Gastrocnemius medialis (tissue), 4 donors: Measurements from ENCODE around the gene DPH5. TPM values are rescaled to one million over a fixed set of nuclear protein-coding genes. Genes with fewer than 3 reads are reported as not detected.

Experiments
- ATAC-seq, 2 donors: fragments of 150-250 bp; one replicate each; pipeline ENCODE4 v1.9.1; 2016
- DNase-seq, 2 donors: peaks; one replicate each; pipeline ENCODE4 v3.0.0-alpha.2; 2019
- H3K27ac ChIP-seq, 4 donors: fragments of 200-600 bp; sonication (generic); 1 replicate in 1 of 4; 2 replicates in 3 of 4; pipeline ENCODE4 v1.5.1; 2016 to 2018; ENCODE audit warnings: mild to moderate bottlenecking in 2 of 4, moderate library complexity in 1 of 4
- H3K27me3 ChIP-seq, 3 donors: fragments of 200-600 bp; sonication (generic) in 2 of 3; 1 replicate in 1 of 3; 2 replicates in 2 of 3; pipeline versions ENCODE4 v1.5.1 to v1.6.0; 2016 to 2019; ENCODE audit warnings: mild to moderate bottlenecking in 1 of 3, moderate library complexity in 1 of 3
- H3K36me3 ChIP-seq, 2 donors: fragments of 200-600 bp; sonication (generic) in 1 of 2; one replicate each; pipeline ENCODE4 v1.5.1; 2017 to 2018
- H3K4me1 ChIP-seq, 2 donors: fragments of 200-600 bp; sonication (generic) in 1 of 2; one replicate each; pipeline ENCODE4 v1.5.1; 2016 to 2017; ENCODE audit warnings: mild to moderate bottlenecking in 2 of 2
- H3K4me3 ChIP-seq, 4 donors: fragments of 200-600 bp; sonication (generic) in 3 of 4; 1 replicate in 1 of 4; 2 replicates in 3 of 4; pipeline ENCODE4 v1.5.1; 2016 to 2019; ENCODE audit warnings: mild to moderate bottlenecking in 2 of 4
- H3K9me3 ChIP-seq, 3 donors: fragments of 200-600 bp; sonication (generic) in 2 of 3; 1 replicate in 1 of 3; 2 replicates in 2 of 3; pipeline ENCODE4 v1.5.1; 2016 to 2019
- CTCF ChIP-seq, 5 experiments: fragments of 450-650 bp in 3 of 5; fragments of 200-600 bp in 2 of 5; sonication (generic) in 2 of 5; IDR thresholded peaks in 4 of 5; conservative IDR thresholded peaks in 1 of 5; 1 replicate in 4 of 5; 2 replicates in 1 of 5; pipeline ENCODE4 v1.5.1; 2016 to 2019; ENCODE audit warnings: antibody characterized with exemption in 5 of 5, mild to moderate bottlenecking in 3 of 5, moderate library complexity in 3 of 5
- POLR2A ChIP-seq, 2 donors: fragments of 450-650 bp; IDR thresholded peaks; one replicate each; pipeline ENCODE4 v1.6.1; 2017; ENCODE audit warnings: antibody characterized with exemption in 2 of 2, mild to moderate bottlenecking in 2 of 2, moderate library complexity in 2 of 2
- in situ Hi-C, 4 donors: fragments of 200-750 bp; cut with MboI; loops; one replicate each; pipeline versions ENCODE4 v1.15.0 to v1.8.0; 2017; ENCODE audit warnings: low sequenced_read_pairs in 4 of 4
- intact Hi-C: fragments of 100-400 bp; cut with DNase I; formaldehyde crosslinking; loops from one replicate; pipeline ENCODE4 v1.15.1; 2023; ENCODE audit warnings: low total_unique reads
- total RNA-seq, 4 donors: library from RNA; depleted of rRNA; stranded (reverse); fragments of >200 nt; gene quantifications; one replicate each; pipeline versions ENCODE4 v1.1.0 to v1.2.3, GENCODE V29; 2016

DPH5 gene
- total RNA-seq, 4 donors from 2014 or later = 9.4 to 30.0 (median 22.2) TPM

GRCh38 chr1:101044749-101045148, 19.2 kb upstream of the DPH5 start:
- no peaks in the 10 kb centered on the region for H3K9me3 ChIP-seq
- H3K4me1 ChIP-seq = no peaks in the 10 kb centered on the region
- TF ChIP-seq CTCF (IDR thresholded peaks at IDR 0.05 in 4 of 5, conservative IDR thresholded peaks at IDR 0.05 in 1 of 5) = no peak
- ATAC-seq (no peak), DNase-seq (no peak)
- no peaks in the 10 kb centered on the region for H3K27me3 ChIP-seq
- in situ Hi-C loops (no loop called here), intact Hi-C loops (no loop called here)
- no peak overlapping the region for H3K4me3 ChIP-seq
- H3K36me3 ChIP-seq = no peaks in the 10 kb centered on the region
- no peak overlapping the region for H3K27ac ChIP-seq

GRCh38 chr1:101044259-101044658, 18.7 kb upstream of the DPH5 start:
- TF ChIP-seq CTCF (IDR thresholded peaks at IDR 0.05 in 4 of 5, conservative IDR thresholded peaks at IDR 0.05 in 1 of 5) = no peak
- no peak for TF ChIP-seq POLR2A (IDR thresholded peaks at IDR 0.05)
- no peak for ATAC-seq
- no peaks in the 10 kb centered on the region for H3K4me1 ChIP-seq
- H3K27ac ChIP-seq = no peak overlapping the region
- in situ Hi-C loops (no loop called here), intact Hi-C loops (no loop called here)
- H3K36me3 ChIP-seq = no peaks in the 10 kb centered on the region
- no peaks in the 10 kb centered on the region for H3K27me3 ChIP-seq
- H3K4me3 ChIP-seq = no peak overlapping the region
- no peak for DNase-seq
- H3K9me3 ChIP-seq = no peaks in the 10 kb centered on the region

GRCh38 chr1:101043776-101044175, 18.2 kb upstream of the DPH5 start:
- ATAC-seq (no peak), DNase-seq (no peak)
- Histone ChIP-seq H3K4me1 (no peaks in the 10 kb centered on the region), H3K4me3 (no peak overlapping the region), H3K27ac (no peak overlapping the region), H3K9me3 (no peaks in the 10 kb centered on the region), H3K27me3 (no peaks in the 10 kb centered on the region), H3K36me3 (no peaks in the 10 kb centered on the region)
- in situ Hi-C loops (no loop called here), intact Hi-C loops (no loop called here)
- TF ChIP-seq CTCF (IDR thresholded peaks at IDR 0.05 in 4 of 5, conservative IDR thresholded peaks at IDR 0.05 in 1 of 5) = no peak
- no peak for TF ChIP-seq POLR2A (IDR thresholded peaks at IDR 0.05)

- H3K9me3 ChIP-seq = no peaks in the 10 kb centered on the region
- H3K27me3 ChIP-seq = no peaks in the 10 kb centered on the region
- H3K27ac ChIP-seq = no peak overlapping the region
- intact Hi-C loops = no loop called here
- TF ChIP-seq CTCF (IDR thresholded peaks at IDR 0.05 in 4 of 5, conservative IDR thresholded peaks at IDR 0.05 in 1 of 5) = no peak
- no peak for TF ChIP-seq POLR2A (IDR thresholded peaks at IDR 0.05)
- no peak for ATAC-seq
- no peaks in the 10 kb centered on the region for H3K4me1 ChIP-seq
- no peaks in the 10 kb centered on the region for H3K36me3 ChIP-seq
- DNase-seq = no peak
- in situ Hi-C loops = no loop called here
- no peak overlapping the region for H3K4me3 ChIP-seq
These were observed 15.7 kb upstream of the DPH5 start for GRCh38 chr1:101041300-101041699.

GRCh38 chr1:101040666-101041065, 15.1 kb upstream of the DPH5 start:
- no peak overlapping the region for H3K27ac ChIP-seq
- H3K9me3 ChIP-seq = no peaks in the 10 kb centered on the region
- no peaks in the 10 kb centered on the region for H3K27me3 ChIP-seq
- H3K4me1 ChIP-seq = no peaks in the 10 kb centered on the region
- no peak overlapping the region for H3K4me3 ChIP-seq
- intact Hi-C loops (no loop called here), in situ Hi-C loops (no loop called here)
- ATAC-seq (no peak), DNase-seq (no peak)
- TF ChIP-seq POLR2A (IDR thresholded peaks at IDR 0.05) = no peak
- no peak for TF ChIP-seq CTCF (IDR thresholded peaks at IDR 0.05 in 4 of 5, conservative IDR thresholded peaks at IDR 0.05 in 1 of 5)
- no peaks in the 10 kb centered on the region for H3K36me3 ChIP-seq
